Upper lobe of left lung (tissue), 4 donors: ENCODE results near the gene RIMS1.

Experiments used
- EP300 ChIP-seq, 4 donors: sonication (generic); formaldehyde crosslinking; IDR thresholded peaks; one replicate each; pipeline ENCODE4 v1.5.1; 2017; ENCODE audit warnings: antibody characterized with exemption in 4 of 4, control low read depth in 2 of 4
- POLR2A ChIP-seq, 4 donors: fragments of 450-650 bp; IDR thresholded peaks; one replicate each; pipeline ENCODE4 v1.5.1; 2016 to 2017; ENCODE audit warnings: antibody characterized with exemption in 4 of 4, mild to moderate bottlenecking in 2 of 4
- TF ChIP-seq, protein P1 (sequence below), 6 experiments: fragments of 450-650 bp in 4 of 6; fragments of 200-600 bp in 2 of 6; sonication (generic) in 2 of 6; IDR thresholded peaks; one replicate each; pipeline ENCODE4 v1.5.1; 2016 to 2019; ENCODE audit warnings: antibody characterized with exemption in 6 of 6

DNA sequence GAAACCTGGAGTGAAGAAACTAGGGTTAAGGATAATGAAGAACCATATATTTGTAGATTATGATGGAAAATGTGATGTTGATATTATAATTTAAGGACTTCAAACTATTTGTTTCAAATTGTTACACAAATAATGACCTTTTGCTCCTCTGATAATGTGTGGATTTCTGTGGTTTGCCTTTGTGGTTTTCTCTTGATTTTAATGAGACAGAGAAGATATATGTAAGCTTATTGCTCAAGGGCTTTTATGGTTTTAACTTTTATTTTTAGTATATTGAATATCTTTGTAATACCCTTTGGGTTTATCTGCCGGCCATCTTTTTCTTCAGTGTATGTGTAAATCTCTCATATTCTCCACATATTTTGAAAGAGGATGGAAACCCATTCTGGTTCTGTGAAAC is 362.3 kb downstream of the RIMS1 start:
- TF ChIP-seq POLR2A (IDR thresholded peaks at IDR 0.05) (no peak), EP300 (IDR thresholded peaks at IDR 0.05) (no peak)
- TF ChIP-seq, protein P1, sequence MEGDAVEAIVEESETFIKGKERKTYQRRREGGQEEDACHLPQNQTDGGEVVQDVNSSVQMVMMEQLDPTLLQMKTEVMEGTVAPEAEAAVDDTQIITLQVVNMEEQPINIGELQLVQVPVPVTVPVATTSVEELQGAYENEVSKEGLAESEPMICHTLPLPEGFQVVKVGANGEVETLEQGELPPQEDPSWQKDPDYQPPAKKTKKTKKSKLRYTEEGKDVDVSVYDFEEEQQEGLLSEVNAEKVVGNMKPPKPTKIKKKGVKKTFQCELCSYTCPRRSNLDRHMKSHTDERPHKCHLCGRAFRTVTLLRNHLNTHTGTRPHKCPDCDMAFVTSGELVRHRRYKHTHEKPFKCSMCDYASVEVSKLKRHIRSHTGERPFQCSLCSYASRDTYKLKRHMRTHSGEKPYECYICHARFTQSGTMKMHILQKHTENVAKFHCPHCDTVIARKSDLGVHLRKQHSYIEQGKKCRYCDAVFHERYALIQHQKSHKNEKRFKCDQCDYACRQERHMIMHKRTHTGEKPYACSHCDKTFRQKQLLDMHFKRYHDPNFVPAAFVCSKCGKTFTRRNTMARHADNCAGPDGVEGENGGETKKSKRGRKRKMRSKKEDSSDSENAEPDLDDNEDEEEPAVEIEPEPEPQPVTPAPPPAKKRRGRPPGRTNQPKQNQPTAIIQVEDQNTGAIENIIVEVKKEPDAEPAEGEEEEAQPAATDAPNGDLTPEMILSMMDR (IDR thresholded peaks at IDR 0.05): no peak
